Neural progenitor cell (in vitro differentiated cells): Measurements from ENCODE around the gene BAMBI. TPM values are rescaled to one million over a fixed set of nuclear protein-coding genes. Genes with fewer than 3 reads are reported as not detected.
A peak's percentile ranks its signal among the peaks of the same experiment; 100 is the strongest.

Experiments used
- DNase-seq: peaks from one replicate; pipeline ENCODE4 v3.0.0-alpha.2; 2016; ENCODE audit warnings: low spot score
- H2AFZ ChIP-seq: fragments of 200-600 bp; sonication (generic); replicated peaks from 2 replicates; pipeline ENCODE4 v1.6.1; 2016; ENCODE audit warnings: antibody characterized with exemption
- H3F3A ChIP-seq: fragments of 200-600 bp; sonication (generic); 2 replicates; pipeline ENCODE4 v1.6.1; 2016; ENCODE audit warnings: antibody characterized with exemption, low read depth
- H3K27ac ChIP-seq: fragments of 200-600 bp; sonication (generic); 2 replicates; pipeline ENCODE4 v1.5.1; 2016; ENCODE audit warnings: mild to moderate bottlenecking
- H3K27me3 ChIP-seq: fragments of 200-600 bp; sonication (generic); 2 replicates; pipeline ENCODE4 v1.6.1; 2016; ENCODE audit warnings: mild to moderate bottlenecking, moderate library complexity
- H3K36me3 ChIP-seq: fragments of 200-600 bp; sonication (generic); 2 replicates; pipeline ENCODE4 v1.5.1; 2016
- H3K4me1 ChIP-seq: fragments of 200-600 bp; sonication (generic); 2 replicates; pipeline ENCODE4 v1.6.1; 2016; ENCODE audit warnings: mixed run types
- H3K4me2 ChIP-seq: fragments of 200-600 bp; sonication (generic); 2 replicates; pipeline ENCODE4 v1.6.1; 2016
- H3K4me3 ChIP-seq: fragments of 200-600 bp; sonication (generic); 2 replicates; pipeline ENCODE4 v1.5.1; 2016
- H3K79me2 ChIP-seq: fragments of 200-600 bp; sonication (generic); 2 replicates; pipeline ENCODE4 v1.6.1; 2016; ENCODE audit warnings: low read depth
- H3K9ac ChIP-seq: fragments of 200-600 bp; sonication (generic); 2 replicates; pipeline ENCODE4 v1.6.1; 2016
- H3K9me3 ChIP-seq: fragments of 200-600 bp; sonication (generic); 2 replicates; pipeline ENCODE4 v1.5.1; 2016; ENCODE audit warnings: low read depth
- H4K20me1 ChIP-seq: fragments of 200-600 bp; sonication (generic); 2 replicates; pipeline ENCODE4 v1.6.1; 2016; ENCODE audit warnings: low read depth
- H3K27ac Mint-ChIP-seq: 3 replicates; pipeline ENCODE4 v1.8.0; 2021; ENCODE audit warnings: mixed read lengths
- H3K27me3 Mint-ChIP-seq: 2 replicates; pipeline ENCODE4 v1.8.0; 2022; ENCODE audit warnings: low read depth, mild to moderate bottlenecking, inconsistent platforms, moderate library complexity, mixed read lengths; ENCODE audit not compliant: insufficient read depth
- H3K36me3 Mint-ChIP-seq: 3 replicates; pipeline ENCODE4 v1.8.0; 2021; ENCODE audit warnings: mixed read lengths
- H3K4me1 Mint-ChIP-seq: 3 replicates; pipeline ENCODE4 v1.8.0; 2021; ENCODE audit warnings: mixed read lengths
- H3K4me3 Mint-ChIP-seq: 3 replicates; pipeline ENCODE4 v1.8.0; 2021; ENCODE audit warnings: mild to moderate bottlenecking, moderate library complexity, mixed read lengths
- H3K9me3 Mint-ChIP-seq: 3 replicates; pipeline ENCODE4 v1.8.0; 2020; ENCODE audit warnings: mixed read lengths
- EZH2 ChIP-seq: fragments of 200-600 bp; sonication (generic); IDR thresholded peaks from 2 replicates; pipeline ENCODE4 v1.6.1; 2017; ENCODE audit warnings: antibody characterized with exemption, mild to moderate bottlenecking, moderate library complexity
- EZH2phosphoT487 ChIP-seq: fragments of 200-600 bp; sonication (generic); IDR thresholded peaks from 2 replicates; pipeline ENCODE4 v1.6.1; 2017; ENCODE audit warnings: antibody characterized with exemption
- total RNA-seq: library from RNA; depleted of rRNA; stranded (reverse); fragments of >200 nt; gene quantifications from 2 replicates; pipeline ENCODE4 v1.2.3, GENCODE V29; 2015; ENCODE audit warnings: low replicate concordance
- TF ChIP-seq, protein P1 (sequence below): fragments of 200-600 bp; sonication (generic); IDR thresholded peaks from 2 replicates; pipeline ENCODE4 v1.5.1; 2017; ENCODE audit warnings: antibody characterized with exemption, mild to moderate bottlenecking

The BAMBI gene
- total RNA-seq, 1 donor from 2014 or later = 2.2 TPM

DNA sequence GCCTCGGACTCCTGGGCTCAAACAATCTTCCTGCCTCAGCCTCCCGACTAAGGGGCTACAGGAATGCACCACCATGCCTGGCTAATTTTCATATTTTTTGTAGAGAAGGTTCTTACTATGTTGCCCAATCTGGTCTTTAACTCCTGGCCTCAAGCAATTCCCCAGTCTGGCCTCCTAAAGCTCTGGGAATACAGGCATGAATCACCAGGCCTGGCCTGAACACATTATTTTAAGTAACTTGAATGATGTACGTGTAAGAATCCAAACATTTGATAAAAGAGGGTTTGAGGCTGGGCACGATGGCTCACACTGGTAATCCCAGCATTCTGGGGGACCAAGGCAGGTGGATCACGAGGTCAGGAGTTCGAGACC, 13.0 kb upstream of the BAMBI start:
- Mint-ChIP-seq H3K27me3 (peaks cover 26% of the 10 kb centered on the region), H3K9me3 (no peaks in the 10 kb centered on the region), H3K4me3 (no peak overlapping the region), H3K4me1 (peaks cover 23% of the 10 kb centered on the region), H3K36me3 (no peaks in the 10 kb centered on the region), H3K27ac (no peak overlapping the region)
- H3K4me2 ChIP-seq = no peak overlapping the region
- no peak for DNase-seq
- H3K27me3 ChIP-seq = peaks cover 32% of the 10 kb centered on the region
- H3K4me1 ChIP-seq = peaks cover 2% of the 10 kb centered on the region
- H3K27ac ChIP-seq = no peak overlapping the region
- no peak overlapping the region for H2AFZ ChIP-seq
- H3K9me3 ChIP-seq = no peaks in the 10 kb centered on the region
- no peaks in the 10 kb centered on the region for H3K79me2 ChIP-seq
- no peaks in the 10 kb centered on the region for H4K20me1 ChIP-seq
- no peaks in the 10 kb centered on the region for H3K36me3 ChIP-seq
- H3F3A ChIP-seq = no peaks in the 10 kb centered on the region
- H3K9ac ChIP-seq = no peak overlapping the region
- no peak overlapping the region for H3K4me3 ChIP-seq
- TF ChIP-seq, protein P1, sequence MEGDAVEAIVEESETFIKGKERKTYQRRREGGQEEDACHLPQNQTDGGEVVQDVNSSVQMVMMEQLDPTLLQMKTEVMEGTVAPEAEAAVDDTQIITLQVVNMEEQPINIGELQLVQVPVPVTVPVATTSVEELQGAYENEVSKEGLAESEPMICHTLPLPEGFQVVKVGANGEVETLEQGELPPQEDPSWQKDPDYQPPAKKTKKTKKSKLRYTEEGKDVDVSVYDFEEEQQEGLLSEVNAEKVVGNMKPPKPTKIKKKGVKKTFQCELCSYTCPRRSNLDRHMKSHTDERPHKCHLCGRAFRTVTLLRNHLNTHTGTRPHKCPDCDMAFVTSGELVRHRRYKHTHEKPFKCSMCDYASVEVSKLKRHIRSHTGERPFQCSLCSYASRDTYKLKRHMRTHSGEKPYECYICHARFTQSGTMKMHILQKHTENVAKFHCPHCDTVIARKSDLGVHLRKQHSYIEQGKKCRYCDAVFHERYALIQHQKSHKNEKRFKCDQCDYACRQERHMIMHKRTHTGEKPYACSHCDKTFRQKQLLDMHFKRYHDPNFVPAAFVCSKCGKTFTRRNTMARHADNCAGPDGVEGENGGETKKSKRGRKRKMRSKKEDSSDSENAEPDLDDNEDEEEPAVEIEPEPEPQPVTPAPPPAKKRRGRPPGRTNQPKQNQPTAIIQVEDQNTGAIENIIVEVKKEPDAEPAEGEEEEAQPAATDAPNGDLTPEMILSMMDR = no peak
- TF ChIP-seq EZH2phosphoT487 (no peak), EZH2 (no peak)

DNA sequence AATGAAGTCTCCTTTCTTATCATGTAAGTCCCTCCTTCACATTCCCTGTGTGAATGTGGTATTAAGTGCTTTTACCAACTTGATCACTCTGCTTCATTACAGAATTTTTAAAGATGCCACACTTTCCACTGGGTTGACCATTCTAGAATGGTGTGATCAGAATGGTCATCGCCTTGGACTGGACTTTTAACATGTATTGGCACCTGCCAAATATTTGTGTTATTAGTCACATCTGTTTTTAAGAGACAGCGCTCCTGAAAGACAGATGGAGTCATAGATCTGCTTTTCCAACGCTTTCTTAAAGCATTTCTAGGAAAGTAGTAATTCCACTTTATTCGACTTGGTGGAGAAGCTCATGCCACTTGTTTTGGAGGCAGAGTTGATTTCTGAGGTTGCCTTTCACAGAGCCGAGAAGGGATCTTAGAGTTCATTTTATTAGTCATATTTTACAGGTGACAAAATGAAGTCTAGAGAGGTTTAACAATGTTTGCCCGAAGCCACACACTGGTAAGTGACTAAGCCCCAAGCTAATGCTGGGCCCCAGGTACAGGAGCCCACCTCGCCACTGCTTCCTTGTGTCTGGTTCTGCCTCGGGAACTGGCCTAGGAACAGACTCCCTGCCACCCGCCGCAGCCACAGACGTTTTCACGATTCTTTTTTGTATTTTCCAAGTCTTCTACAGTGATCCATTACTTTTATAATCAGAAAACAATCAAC, 10.4 kb upstream of the BAMBI start:
- no peak for DNase-seq
- H3K27ac Mint-ChIP-seq = no peak overlapping the region
- Histone ChIP-seq H3K4me2 (no peak overlapping the region), H3K9me3 (no peaks in the 10 kb centered on the region), H3K9ac (no peak overlapping the region), H3K4me3 (no peak overlapping the region), H3K36me3 (no peaks in the 10 kb centered on the region), H2AFZ (no peak overlapping the region), H3K4me1 (peaks cover 2% of the 10 kb centered on the region), H3K79me2 (no peaks in the 10 kb centered on the region), H4K20me1 (no peaks in the 10 kb centered on the region), H3K27me3 (peaks cover 58% of the 10 kb centered on the region), H3F3A (no peaks in the 10 kb centered on the region), H3K27ac (no peak overlapping the region)
- H3K36me3 Mint-ChIP-seq = no peaks in the 10 kb centered on the region
- peaks cover 4% of the 10 kb centered on the region for H3K9me3 Mint-ChIP-seq
- no peak overlapping the region for H3K4me3 Mint-ChIP-seq
- peaks cover 25% of the 10 kb centered on the region for H3K4me1 Mint-ChIP-seq
- TF ChIP-seq, protein P1 = no peak
- no peak for TF ChIP-seq EZH2phosphoT487
- no peak for TF ChIP-seq EZH2
- H3K27me3 Mint-ChIP-seq = peaks cover 35% of the 10 kb centered on the region

DNA sequence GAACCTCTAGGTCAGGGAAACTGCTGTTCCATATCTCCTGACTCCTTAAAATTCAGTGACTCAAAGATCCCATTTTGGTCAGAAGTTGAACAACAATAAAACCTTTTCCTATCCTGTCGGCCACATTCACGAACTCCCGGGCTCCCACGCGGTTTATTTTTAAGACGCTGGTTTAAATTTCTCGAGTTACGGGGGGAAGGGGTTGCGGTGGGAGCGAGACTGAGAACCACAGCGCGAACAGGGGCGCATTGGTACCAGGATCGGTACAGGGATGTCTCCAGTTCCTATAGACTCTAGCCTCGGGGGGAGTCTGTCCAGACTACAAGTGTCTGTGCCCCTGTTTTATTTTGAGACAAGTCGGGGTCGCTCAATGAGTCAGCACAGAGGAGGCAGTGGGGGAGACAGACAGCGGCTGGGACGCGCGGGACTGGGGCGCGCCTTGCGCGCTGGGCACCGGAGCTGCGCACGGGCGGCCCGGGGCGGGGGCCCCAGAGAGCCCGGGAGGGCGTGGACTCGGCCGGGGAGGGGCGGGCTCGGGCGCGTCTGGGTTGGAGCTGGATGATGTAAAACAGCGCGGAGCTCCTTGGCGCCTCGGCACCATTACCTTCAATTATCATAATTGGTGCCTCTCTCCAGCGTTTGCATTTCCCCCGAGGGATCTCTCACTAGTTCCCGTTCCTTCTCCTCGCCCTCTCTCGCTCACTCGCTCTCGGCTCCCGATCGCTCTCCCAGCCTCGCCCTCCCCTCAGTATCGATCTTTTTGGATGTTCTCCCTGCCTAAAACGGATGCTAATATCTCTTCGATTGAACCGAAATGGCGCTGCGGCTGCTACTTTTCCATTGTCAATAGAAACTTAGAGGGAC, 8.7 kb upstream of the BAMBI start:
- Histone ChIP-seq H4K20me1 (no peaks in the 10 kb centered on the region), H3K27me3 (peaks cover 75% of the 10 kb centered on the region), H3K9me3 (no peaks in the 10 kb centered on the region), H3K79me2 (no peaks in the 10 kb centered on the region), H3K9ac (no peak overlapping the region), H3K4me3 (peak overlapping the region; percentile 69), H3K36me3 (no peaks in the 10 kb centered on the region), H3K27ac (no peak overlapping the region), H3F3A (no peaks in the 10 kb centered on the region), H3K4me2 (peak overlapping the region; percentile 99), H2AFZ (peak overlapping the region; percentile 100), H3K4me1 (peaks cover 2% of the 10 kb centered on the region)
- TF ChIP-seq, protein P1 = no peak
- peak; percentile 64 for TF ChIP-seq EZH2
- TF ChIP-seq EZH2phosphoT487 = peak; percentile 55
- Mint-ChIP-seq H3K9me3 (peaks cover 4% of the 10 kb centered on the region), H3K4me1 (peaks cover 22% of the 10 kb centered on the region), H3K27me3 (peaks cover 36% of the 10 kb centered on the region), H3K36me3 (no peaks in the 10 kb centered on the region), H3K27ac (no peak overlapping the region), H3K4me3 (peak overlapping the region; percentile 93)
- DNase-seq = peak; percentile 75
